PC-3 (cell line): ENCODE measurements around the gene PEX14. TPM values are rescaled to one million over a fixed set of nuclear protein-coding genes. Genes with fewer than 3 reads are reported as not detected.

ENCODE experiments used
- ATAC-seq: fragments of 200-7000 bp; cut with Tn5 transposase; 2 replicates; pipeline ENCODE4 v1.9.1; 2020; ENCODE audit warnings: mild to moderate bottlenecking, moderate library complexity
- BruUV-seq: library from RNA; stranded (reverse); fragments of 400-500 nt; replicated peaks from 2 replicates; lab custom pipeline; 2021; lab: Mats Ljungman, UMichigan
- CTCF ChIA-PET: fragments of 300-600 bp; sonication (Branson Sonifier 250); formaldehyde crosslinking; loops from one replicate; lab custom pipeline; 2022; ENCODE audit warnings: antibody characterized with exemption; lab: Charles Lee
- POLR2A ChIA-PET: fragments of 300-600 bp; sonication (Branson Sonifier 250); formaldehyde crosslinking; loops from one replicate; lab custom pipeline; 2022; ENCODE audit warnings: antibody characterized with exemption; ENCODE audit not compliant: unreplicated experiment; lab: Charles Lee
- DNase-seq: peaks from one replicate; pipeline ENCODE4 v3.0.0-alpha.2; 2015
- H2AFZ ChIP-seq: fragments of 300-600 bp; sonication (generic); 2 replicates; pipeline ENCODE4 v1.6.0; 2016; ENCODE audit warnings: antibody characterized with exemption, low read length
- H3F3A ChIP-seq: fragments of 300-600 bp; sonication (generic); one replicate; pipeline ENCODE4 v1.6.0; 2017; ENCODE audit warnings: antibody characterized with exemption, low read length, control low read depth, mild to moderate bottlenecking; ENCODE audit not compliant: unreplicated experiment
- H3K27ac ChIP-seq: fragments of 300-600 bp; sonication (generic); 2 replicates; pipeline ENCODE4 v1.5.1; 2016; ENCODE audit warnings: mild to moderate bottlenecking, low read length
- H3K27me3 ChIP-seq: fragments of 300-600 bp; sonication (generic); 2 replicates; pipeline ENCODE4 v1.6.1; 2016; ENCODE audit warnings: low read length, mixed read lengths
- H3K36me3 ChIP-seq: fragments of 300-600 bp; sonication (generic); 2 replicates; pipeline ENCODE4 v1.6.1; 2016; ENCODE audit warnings: low read depth, mixed run types, low read length, mixed read lengths
- H3K4me1 ChIP-seq: fragments of 300-600 bp; sonication (generic); 2 replicates; pipeline ENCODE4 v1.5.1; 2016; ENCODE audit warnings: low read length; ENCODE audit not compliant: insufficient read depth
- H3K4me2 ChIP-seq: fragments of 300-600 bp; sonication (generic); 2 replicates; pipeline ENCODE4 v1.6.0; 2016; ENCODE audit warnings: low read length
- H3K4me3 ChIP-seq: fragments of 300-600 bp; sonication (generic); 2 replicates; pipeline ENCODE4 v1.5.1; 2016; ENCODE audit warnings: mild to moderate bottlenecking, low read length, mixed read lengths
- H3K79me2 ChIP-seq: fragments of 300-600 bp; sonication (generic); 2 replicates; pipeline ENCODE4 v1.6.1; 2017; ENCODE audit warnings: low read length, mixed read lengths
- H3K9ac ChIP-seq: fragments of 300-600 bp; sonication (generic); 2 replicates; pipeline ENCODE4 v1.6.0; 2016; ENCODE audit warnings: mild to moderate bottlenecking, low read length
- H3K9me2 ChIP-seq: fragments of 300-600 bp; sonication (generic); replicated peaks from 2 replicates; pipeline ENCODE4 v1.6.1; 2016; ENCODE audit warnings: mixed run types, low read length, mixed read lengths
- H3K9me3 ChIP-seq: fragments of 300-600 bp; sonication (generic); 2 replicates; pipeline ENCODE4 v1.6.1; 2016; ENCODE audit warnings: low read length, mixed read lengths
- H4K20me1 ChIP-seq: fragments of 300-600 bp; sonication (generic); 2 replicates; pipeline ENCODE4 v1.6.1; 2016; ENCODE audit warnings: low read length, mixed read lengths
- CTCF ChIP-seq: fragments of 300-600 bp; sonication (generic); conservative IDR thresholded peaks from 2 replicates; pipeline ENCODE4 v1.5.1; 2017; ENCODE audit warnings: antibody characterized with exemption, low read depth, mild to moderate bottlenecking, low read length
- EZH2 ChIP-seq: fragments of 300-600 bp; sonication (generic); IDR thresholded peaks from one replicate; pipeline ENCODE4 v1.6.1; 2017; ENCODE audit warnings: antibody characterized with exemption, mild to moderate bottlenecking, low read length; ENCODE audit not compliant: unreplicated experiment
- EZH2phosphoT487 ChIP-seq: fragments of 300-600 bp; sonication (generic); IDR thresholded peaks from 2 replicates; pipeline ENCODE4 v1.6.1; 2018; ENCODE audit warnings: mild to moderate bottlenecking, antibody characterized with exemption, low read length, borderline replicate concordance
- intact Hi-C: fragments of 100-400 bp; cut with micrococcal nuclease; formaldehyde crosslinking; loops from 2 replicates; pipeline ENCODE4 v1.9.0; 2023
- total RNA-seq: library from RNA; depleted of rRNA; stranded (reverse); fragments of >200 nt; gene quantifications from 2 replicates; pipeline ENCODE4 v1.2.3, GENCODE V29; 2014

PEX14 gene
- total RNA-seq, 1 experiment from 2014 or later = 24.9 TPM

GRCh38 chr1:10594595-10595223 is 120.0 kb downstream of the PEX14 start:
- TF ChIP-seq EZH2 = no peak
- no peak for TF ChIP-seq EZH2phosphoT487
- no peak for TF ChIP-seq CTCF
- Histone ChIP-seq H3K9me3 (no peaks in the 10 kb centered on the region), H3F3A (no peaks in the 10 kb centered on the region), H3K79me2 (no peaks in the 10 kb centered on the region), H3K27ac (no peak overlapping the region), H3K9me2 (no peaks in the 10 kb centered on the region), H3K9ac (no peak overlapping the region), H3K4me1 (peaks cover 19% of the 10 kb centered on the region), H2AFZ (no peak overlapping the region), H3K36me3 (no peaks in the 10 kb centered on the region), H3K27me3 (no peaks in the 10 kb centered on the region), H3K4me2 (no peak overlapping the region), H3K4me3 (no peak overlapping the region), H4K20me1 (no peaks in the 10 kb centered on the region)
- ATAC-seq = no peak
- no peak for DNase-seq
- POLR2A ChIA-PET = no interaction called here
- BruUV-seq = no TSS peak
- intact Hi-C loops = no loop called here
- CTCF ChIA-PET = no interaction called here

GRCh38 chr1:10596780-10597179 is 122.0 kb downstream of the PEX14 start:
- DNase-seq (no peak), ATAC-seq (no peak)
- H3K4me1 ChIP-seq = peaks cover 23% of the 10 kb centered on the region
- H3K27ac ChIP-seq = no peak overlapping the region
- no peak overlapping the region for H3K4me3 ChIP-seq
- CTCF ChIA-PET = no interaction called here
- H3K9ac ChIP-seq = no peak overlapping the region
- TF ChIP-seq CTCF = no peak
- no peak for TF ChIP-seq EZH2
- no peak for TF ChIP-seq EZH2phosphoT487
- no peaks in the 10 kb centered on the region for H3K27me3 ChIP-seq
- no TSS peak for BruUV-seq
- no peaks in the 10 kb centered on the region for H4K20me1 ChIP-seq
- no peak overlapping the region for H2AFZ ChIP-seq
- no peaks in the 10 kb centered on the region for H3K9me2 ChIP-seq
- POLR2A ChIA-PET = no interaction called here
- H3K36me3 ChIP-seq = no peaks in the 10 kb centered on the region
- H3K79me2 ChIP-seq = no peaks in the 10 kb centered on the region
- H3F3A ChIP-seq = no peaks in the 10 kb centered on the region
- intact Hi-C loops = no loop called here
- no peak overlapping the region for H3K4me2 ChIP-seq
- H3K9me3 ChIP-seq = no peaks in the 10 kb centered on the region
